Right lobe of liver (tissue), 6 donors: ENCODE results near the gene PKLR. TPM values are rescaled to one million over a fixed set of nuclear protein-coding genes. Genes with fewer than 3 reads are reported as not detected.

ENCODE experiments used
- ATAC-seq, 4 donors: fragments of 200-7000 bp; cut with Tn5 transposase; one replicate each; pipeline ENCODE4 v1.9.1; 2020; ENCODE audit warnings: mild to moderate bottlenecking in 4 of 4, moderate library complexity in 4 of 4
- DNase-seq, 3 donors: peaks; one replicate each; pipeline ENCODE4 v3.0.0-alpha.2; 2020
- H3K27ac ChIP-seq, 3 donors: fragments of 200-600 bp; one replicate each; pipeline ENCODE4 v1.8.0; 2022
- H3K27me3 ChIP-seq, 2 donors: fragments of 200-600 bp; one replicate each; pipeline ENCODE4 v1.8.0; 2022
- H3K36me3 ChIP-seq, 4 donors: fragments of 200-600 bp; sonication (generic) in 1 of 4; one replicate each; pipeline versions ENCODE4 v1.5.1 to v1.8.0; 2017 to 2022; ENCODE audit warnings: control low read depth in 1 of 4
- H3K4me1 ChIP-seq, 4 donors: fragments of 200-600 bp; sonication (generic) in 1 of 4; one replicate each; pipeline versions ENCODE4 v1.5.1 to v1.8.0; 2017 to 2022; ENCODE audit warnings: control low read depth in 1 of 4
- H3K4me3 ChIP-seq, 3 donors: fragments of 200-600 bp; one replicate each; pipeline ENCODE4 v1.8.0; 2022
- H3K9me3 ChIP-seq, 4 donors: fragments of 200-600 bp; sonication (generic) in 1 of 4; one replicate each; pipeline versions ENCODE4 v1.5.1 to v1.8.0; 2017 to 2022; ENCODE audit warnings: control low read depth in 1 of 4
- CTCF ChIP-seq, 4 donors: fragments of 200-600 bp in 3 of 4; fragments of 450-650 bp in 1 of 4; IDR thresholded peaks; one replicate each; pipeline versions ENCODE4 v1.5.1 to v1.8.0; 2016 to 2022; ENCODE audit warnings: antibody characterized with exemption in 4 of 4, mild to moderate bottlenecking in 2 of 4
- POLR2A ChIP-seq: fragments of 450-650 bp; IDR thresholded peaks from one replicate; pipeline ENCODE4 v1.6.1; 2017; ENCODE audit warnings: antibody characterized with exemption, mild to moderate bottlenecking
- WGBS: methylation state at CpG from one replicate; pipeline ENCODE4 v1.1.6; 2018; ENCODE audit warnings: low coverage, low lambda C conversion rate; ENCODE audit not compliant: insufficient coverage; ENCODE audit errors: missing lambda C conversion rate; 5-methylcytosine and 5-hydroxymethylcytosine counted together
- intact Hi-C, 2 donors: fragments of 100-400 bp; cut with DNase I; formaldehyde crosslinking; loops; one replicate each; pipeline versions ENCODE4 v1.11.2 to v1.14.1; 2022
- total RNA-seq, 6 experiments: library from RNA; depleted of rRNA in 2 of 6; stranded (reverse); fragments of >200 nt in 2 of 6; fragmentation: NEBNext Ultra II Directional in 3 of 6; extraction: Animal tissue kit (Norgen Biotek cat#: 25700) in 3 of 6; gene quantifications; one replicate each; pipeline versions ENCODE4 v1.1.0 to v1.2.4, GENCODE V29; 2016 to 2023
- donor health status: DM: no; HTN: yes; CAD: no.
- donor health status: DM: no; HTN: no; CAD: no.
- donor health status: DM: no; HTN: no; CAD: no.
- donor health status: DM: no; HTN: yes; CAD: no.
- donor health status: DM: no; HTN: yes; CAD: no.

Gene PKLR
- total RNA-seq, 6 experiments from 2014 or later = 27.0 to 95.3 (median 36.1) TPM

GRCh38 chr1:155245163-155245524, 56.1 kb downstream of the PKLR start:
- ATAC-seq (no peak), DNase-seq (no peak)
- H3K27ac ChIP-seq = peak overlapping the region; percentile 11 to 89 (median 21)
- H3K4me1 ChIP-seq = peaks cover 0 to 12% (median 2%) of the 10 kb centered on the region in 4 donors
- WGBS = 70% methylated on average over 8 of the region's 8 CpGs
- H3K27me3 ChIP-seq = no peaks in the 10 kb centered on the region
- no peaks in the 10 kb centered on the region for H3K36me3 ChIP-seq
- H3K4me3 ChIP-seq = peak overlapping the region in 2 of 3 donors; percentile 64 to 72
- peaks cover 0 to 2% (median 0%) of the 10 kb centered on the region in 4 donors for H3K9me3 ChIP-seq
- no peak for TF ChIP-seq POLR2A
- TF ChIP-seq CTCF (IDR thresholded peaks at IDR 0.05) = no peak
- intact Hi-C loops = no loop called here

- ATAC-seq = peak; percentile 89 to 94 (median 94)
- peak; percentile 95 to 98 (median 98) for DNase-seq
- Histone ChIP-seq H3K27ac (peak overlapping the region; percentile 77 to 89 (median 85)), H3K9me3 (peaks cover 0 to 2% (median 0%) of the 10 kb centered on the region in 4 donors), H3K36me3 (no peaks in the 10 kb centered on the region), H3K4me3 (peak overlapping the region; percentile 58 to 72 (median 64)), H3K27me3 (no peaks in the 10 kb centered on the region), H3K4me1 (peaks cover 0 to 12% (median 2%) of the 10 kb centered on the region in 4 donors)
- TF ChIP-seq CTCF (IDR thresholded peaks at IDR 0.05) (peak in 1 of 4 donors; percentile 91), POLR2A (peak; percentile 89)
- 1% methylated on average over 26 of the region's 53 CpGs for WGBS
- intact Hi-C loops = no loop called here
Measured at GRCh38 chr1:155244368-155245162, 56.7 kb downstream of the PKLR start.

GRCh38 chr1:155242805-155243358, 58.4 kb downstream of the PKLR start:
- Histone ChIP-seq H3K27me3 (no peaks in the 10 kb centered on the region), H3K4me1 (peaks cover 0 to 12% (median 2%) of the 10 kb centered on the region in 4 donors), H3K27ac (no peak overlapping the region), H3K9me3 (peaks cover 0 to 2% (median 0%) of the 10 kb centered on the region in 4 donors), H3K36me3 (no peaks in the 10 kb centered on the region), H3K4me3 (no peak overlapping the region)
- WGBS = 90% methylated on average over 3 of the region's 3 CpGs
- no peak for TF ChIP-seq CTCF (IDR thresholded peaks at IDR 0.05)
- TF ChIP-seq POLR2A = no peak
- ATAC-seq (no peak), DNase-seq (no peak)
- intact Hi-C loops = no loop called here

DNA sequence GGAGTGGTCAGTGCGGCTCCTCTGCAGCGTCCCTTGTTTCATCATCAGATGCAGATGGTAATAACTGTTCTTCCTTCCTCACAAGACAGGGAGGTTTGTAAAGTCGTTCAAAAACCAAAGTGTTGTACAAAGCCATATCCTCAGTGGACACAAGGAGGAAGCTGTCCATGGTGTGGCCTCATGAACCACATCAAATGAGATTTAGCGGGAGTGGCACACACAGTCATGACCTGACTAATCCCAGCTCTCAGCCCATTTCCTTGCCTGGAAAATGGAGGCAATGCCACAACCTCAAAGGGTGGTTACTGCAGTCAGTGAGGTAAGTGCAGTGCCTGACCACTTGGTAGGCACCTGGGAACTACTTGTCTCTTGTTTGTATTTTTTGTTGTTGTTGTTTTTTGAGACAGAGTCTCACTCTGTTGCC, 59.4 kb downstream of the PKLR start:
- WGBS = 48% methylated on average over 4 of the region's 4 CpGs
- intact Hi-C loops = no loop called here
- Histone ChIP-seq H3K27ac (no peak overlapping the region), H3K27me3 (no peaks in the 10 kb centered on the region), H3K36me3 (no peaks in the 10 kb centered on the region), H3K4me1 (peaks cover 0 to 12% (median 2%) of the 10 kb centered on the region in 4 donors), H3K9me3 (peaks cover 0 to 2% (median 0%) of the 10 kb centered on the region in 4 donors), H3K4me3 (no peak overlapping the region)
- ATAC-seq = no peak
- no peak for DNase-seq
- TF ChIP-seq POLR2A = no peak
- no peak for TF ChIP-seq CTCF (IDR thresholded peaks at IDR 0.05)
